Measurements from ENCODE around the gene EEF1A1.

- no peak for TF ChIP-seq CTCF (IDR thresholded peaks at IDR 0.05)
- no peak for TF ChIP-seq POLR2A (IDR thresholded peaks at IDR 0.05)
Measured at GRCh38 chr6:73537677-73538076, 16.8 kb upstream of the EEF1A1 start.

Data from testis (tissue), 2 donors.